Activated CD4-positive, CD25-positive, alpha-beta regulatory T cell treated with anti-CD3 and anti-CD28 coated beads, Interleukin-2, amount 50 U/mL, for 16 hours (primary cell): ENCODE data around the gene S100A3.
A peak's percentile ranks its signal among the peaks of the same experiment; 100 is the strongest.
"Not testable (repeated sequence)": the region's sequence is repeated elsewhere in the genome, so short reads cannot be mapped to it uniquely, and the experiment has no call there.

ENCODE experiments used
- DNase-seq: peaks from one replicate; pipeline ENCODE4 v3.0.0-alpha.2; 2020; ENCODE audit warnings: low read depth, low spot score

The S100A3 gene

DNA sequence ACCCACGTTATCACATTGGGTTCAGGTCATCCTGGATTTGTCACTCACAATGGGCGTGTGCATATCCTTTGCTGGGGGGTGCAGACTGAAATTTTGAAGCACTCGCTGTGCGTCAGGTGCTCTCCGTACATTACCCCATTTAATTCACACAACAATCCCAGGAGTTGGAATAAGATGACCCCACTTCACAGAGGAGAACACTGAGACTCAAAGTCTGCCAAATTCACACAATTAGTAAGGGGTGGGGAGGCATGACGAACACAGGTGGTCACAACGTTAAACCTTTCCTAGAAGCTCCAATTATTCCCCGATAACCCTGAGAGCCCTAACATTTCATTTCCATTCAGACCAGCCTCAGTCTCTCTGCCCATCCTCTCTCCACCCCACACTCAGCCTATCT is 20.4 kb upstream of the S100A3 start:
- no peak for DNase-seq

DNA sequence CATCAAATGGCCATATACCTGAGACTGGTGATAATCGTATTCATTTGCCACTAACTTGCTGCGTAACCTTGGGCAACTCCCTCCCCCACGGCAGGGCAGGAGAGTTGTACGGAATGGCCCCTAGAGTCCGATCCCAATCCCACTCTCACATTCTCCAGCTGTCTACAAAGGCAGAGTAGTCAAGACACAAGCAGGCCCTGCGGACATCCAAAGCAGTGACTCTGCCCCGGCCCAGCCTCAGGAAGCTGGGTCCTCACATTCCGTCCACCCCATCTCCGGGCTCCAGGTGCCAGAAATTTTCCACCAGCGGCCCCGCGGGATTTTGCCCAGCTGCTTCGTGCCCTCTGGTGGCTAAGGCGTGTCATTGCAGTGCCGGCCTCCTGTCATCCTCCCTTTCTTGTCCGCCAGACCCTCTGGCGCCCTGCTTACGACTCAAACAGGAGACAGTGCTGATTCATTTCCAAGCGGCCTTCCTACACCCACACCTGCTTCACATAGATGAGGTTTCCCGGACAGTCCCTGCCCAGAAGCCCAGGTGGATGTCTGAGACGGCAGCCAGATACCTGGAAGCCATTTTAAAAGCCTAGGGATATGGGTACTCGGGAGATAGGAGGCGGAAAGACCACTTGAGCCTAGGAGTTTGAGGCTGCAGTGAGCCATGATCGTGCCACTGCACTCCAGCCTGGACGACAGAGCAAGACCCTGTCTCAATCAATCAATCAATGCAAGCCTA is 19.5 kb upstream of the S100A3 start:
- DNase-seq, result peak; percentile 57

DNA sequence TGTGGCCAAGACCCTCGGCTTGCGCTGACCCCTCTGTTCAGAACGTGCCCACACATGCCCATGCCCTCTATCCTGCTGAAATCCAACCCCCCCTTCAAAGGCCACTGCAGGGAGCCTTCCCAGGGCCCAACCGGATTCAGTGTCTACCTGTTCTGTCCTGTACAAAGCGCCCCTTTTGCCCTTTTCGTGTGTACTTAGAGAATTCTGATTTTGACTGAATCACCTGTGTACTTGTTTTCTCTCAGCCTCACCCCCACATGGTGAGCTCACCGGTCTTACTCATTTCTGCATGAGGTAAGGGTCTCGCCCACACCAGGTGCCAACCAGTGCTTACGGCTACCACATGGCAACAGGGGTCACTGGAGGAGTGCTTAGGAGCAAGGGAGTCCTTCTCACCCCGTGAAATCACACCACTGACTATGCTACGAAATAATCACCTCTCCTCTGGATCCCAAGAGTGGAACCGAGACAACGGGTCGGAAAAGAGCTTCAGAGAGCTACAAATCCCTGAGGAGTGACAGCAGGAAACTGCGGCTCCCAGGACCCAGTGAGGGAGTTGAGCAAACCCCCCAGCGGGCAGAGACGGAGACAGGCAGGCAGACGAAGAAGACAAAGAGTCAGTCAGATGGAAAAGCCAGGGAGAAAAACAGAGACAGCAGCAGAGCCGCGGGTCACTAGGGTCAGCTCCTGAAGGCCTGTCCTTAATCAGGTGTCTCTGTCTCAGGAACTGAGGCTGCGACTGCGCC is 18.7 kb upstream of the S100A3 start:
- no peak for DNase-seq

DNA sequence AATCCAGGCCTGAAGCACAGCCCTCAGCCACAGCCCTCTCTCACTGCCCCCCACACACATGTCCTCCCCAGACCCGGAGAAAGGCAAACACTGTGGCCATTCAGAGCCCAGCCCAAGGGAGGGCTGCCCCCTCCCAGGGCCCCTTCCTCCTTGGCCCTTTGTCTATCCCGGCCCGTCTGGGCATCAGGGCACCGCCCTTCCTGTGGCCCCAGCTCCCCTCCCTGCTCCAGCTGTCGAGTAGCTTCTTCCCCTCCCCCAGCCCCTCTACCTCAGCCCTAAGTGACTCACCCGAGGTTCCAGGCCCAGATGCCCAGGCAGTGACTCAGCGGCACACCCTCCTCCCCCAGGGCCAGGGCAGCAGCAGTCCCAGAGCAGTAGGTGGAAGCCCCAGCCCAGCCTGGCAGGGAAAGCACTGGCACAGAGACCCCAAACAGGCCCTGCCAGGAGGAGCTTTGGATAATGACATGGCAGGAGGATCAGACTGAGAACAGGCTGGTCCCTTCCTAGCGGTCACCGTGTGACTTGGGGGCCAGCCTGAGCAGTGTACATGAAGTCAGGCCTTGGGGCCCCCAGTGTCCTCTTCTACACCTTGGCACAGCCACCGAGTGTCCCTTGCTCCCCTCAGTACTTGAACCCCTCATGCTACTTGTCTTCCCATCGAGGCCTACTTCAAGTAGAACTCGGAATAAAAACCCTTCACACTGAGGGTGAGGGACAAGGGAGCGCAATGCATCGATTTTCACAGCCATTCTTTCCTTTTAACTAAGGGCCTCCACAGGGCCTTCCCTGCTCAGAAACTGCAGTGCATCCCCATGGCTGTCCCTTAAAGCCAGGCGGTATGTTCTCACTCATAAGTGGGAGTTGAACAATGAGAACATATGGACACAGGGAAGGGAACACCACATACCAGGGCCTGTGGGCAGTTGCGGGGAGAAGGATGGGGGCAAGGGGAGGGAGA is 17.6 kb upstream of the S100A3 start:
- peak; percentile 52 for DNase-seq

DNA sequence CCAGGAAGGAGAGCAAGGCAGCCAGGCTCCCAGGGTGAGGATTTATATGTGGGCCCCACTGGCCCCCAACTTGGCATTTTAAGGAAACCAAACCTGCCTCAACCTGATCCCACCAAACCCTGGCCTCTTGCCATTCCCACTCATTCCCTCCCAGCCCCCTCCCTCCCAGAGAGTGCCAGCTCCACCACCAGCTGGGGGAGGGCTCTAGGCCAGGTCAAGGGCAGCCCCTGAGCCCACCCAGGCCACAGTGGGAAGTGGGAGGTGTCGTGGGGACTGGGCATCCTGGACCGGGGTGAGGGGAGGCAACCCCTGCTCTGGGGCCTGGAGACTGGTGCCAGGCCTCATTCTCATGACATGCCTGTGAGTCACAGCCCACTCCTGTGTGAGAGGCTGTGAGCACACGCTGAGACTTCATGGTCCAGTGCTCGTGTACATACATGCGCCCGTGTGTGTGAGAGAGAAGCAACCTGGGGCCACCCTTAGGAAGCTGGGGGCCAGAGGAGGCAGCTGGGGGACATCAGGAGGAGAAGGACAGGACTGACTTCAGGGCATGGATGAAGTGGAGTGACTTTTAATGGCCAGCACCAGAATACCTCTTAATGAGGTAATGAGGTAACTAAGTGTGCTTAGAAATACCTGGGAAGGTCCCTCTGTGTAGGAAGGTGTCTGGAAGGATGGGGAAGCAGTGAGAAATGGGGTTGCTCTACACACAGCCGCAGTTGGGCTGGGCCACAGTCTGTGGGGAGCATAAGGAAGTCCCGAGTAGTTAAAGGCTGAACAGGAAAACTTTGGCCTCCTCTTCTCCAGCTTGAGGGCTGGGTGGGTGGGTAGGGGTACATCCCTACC is 16.7 kb upstream of the S100A3 start, which contains the start of gene S100A2:
Gene S100A2 (minus strand): TSS at position 316 of the 846 bp plus-strand sequence. CDS start 1,967 bp downstream, outside the sequence.
- DNase-seq, result no peak

DNA sequence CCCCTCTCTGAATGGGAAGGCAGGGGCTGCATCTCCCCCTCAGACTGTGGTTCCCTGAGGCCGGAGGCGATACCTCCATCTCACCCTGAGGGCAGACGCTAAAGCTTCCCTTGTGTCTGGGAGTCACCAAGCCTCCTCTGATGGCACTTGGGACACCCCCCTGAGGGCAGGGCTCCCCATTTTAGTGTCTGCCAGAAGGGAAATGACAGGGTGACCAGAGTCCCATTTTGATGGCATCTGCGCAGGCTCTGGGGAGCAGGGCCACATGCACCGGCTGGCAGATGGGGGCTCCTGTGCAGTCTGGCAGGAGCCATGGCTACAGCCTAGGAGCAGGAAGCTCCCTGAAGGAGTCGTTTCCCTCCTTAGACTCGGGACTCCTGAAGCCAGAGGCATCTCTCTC is 14.9 kb upstream of the S100A3 start:
- no peak for DNase-seq

DNA sequence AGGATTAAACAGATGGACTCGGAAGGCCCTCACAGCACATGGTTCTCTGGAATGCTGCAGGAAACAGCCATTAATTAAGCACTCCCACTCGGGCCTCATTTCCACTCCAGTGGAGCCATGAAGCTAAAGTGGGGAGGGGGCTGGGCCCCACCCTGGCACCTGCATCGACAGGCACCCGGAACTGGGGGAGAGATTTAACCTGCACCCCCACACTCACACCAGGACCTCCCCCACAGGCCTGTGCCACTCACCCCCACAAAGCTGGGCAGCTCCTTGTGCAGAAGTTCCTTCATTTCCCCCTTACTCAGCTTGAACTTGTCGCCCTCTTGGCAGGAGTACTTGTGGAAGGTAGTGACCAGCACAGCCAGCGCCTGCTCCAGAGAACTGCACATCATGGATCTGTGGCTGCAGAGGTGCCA is 14.4 kb upstream of the S100A3 start:
- DNase-seq, result no peak

DNA sequence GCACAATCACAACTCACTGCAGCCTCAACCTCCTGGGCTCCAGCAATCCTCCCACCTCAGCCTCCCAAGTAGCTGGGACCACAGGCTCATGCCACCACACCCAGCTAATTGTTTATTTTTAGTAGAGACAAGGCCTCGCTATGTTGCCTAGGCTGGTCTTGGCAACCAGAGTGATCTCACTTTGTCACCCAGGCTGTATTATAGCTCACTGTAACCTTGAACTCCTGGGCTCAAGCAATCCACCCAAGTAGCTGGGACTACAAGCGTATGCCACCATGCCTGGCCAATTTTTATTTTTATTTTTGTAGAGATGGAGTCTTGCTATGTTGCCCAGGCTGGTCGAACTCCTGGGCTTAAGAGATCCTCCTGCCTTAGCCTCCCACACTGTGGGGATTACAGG is 13.0 kb upstream of the S100A3 start:
- DNase-seq, result not testable (repeated sequence)

DNA sequence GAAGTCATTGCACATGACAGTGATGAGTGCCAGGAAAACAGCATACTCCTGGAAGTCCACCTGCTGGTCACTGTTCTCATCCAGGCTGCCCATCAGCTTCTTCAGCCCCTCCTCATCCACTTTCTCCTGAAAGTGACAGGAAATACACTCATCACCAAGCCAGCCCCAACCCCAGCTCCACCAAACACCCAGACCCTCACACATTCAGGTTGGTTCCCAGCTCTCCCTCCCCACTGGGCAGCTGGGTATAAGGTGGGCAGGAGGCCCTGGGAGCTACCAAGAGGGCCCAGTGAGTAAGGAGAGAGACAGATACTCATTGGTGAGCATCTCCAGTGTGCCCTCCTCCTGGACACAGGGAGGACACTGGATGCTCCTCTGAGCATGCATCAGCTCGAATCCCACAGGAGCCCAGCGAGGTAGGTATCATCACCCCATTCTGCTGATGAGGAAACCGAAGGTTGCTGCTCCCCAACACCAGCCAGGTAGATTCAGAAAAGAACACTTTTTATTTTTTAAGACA is 12.5 kb upstream of the S100A3 start:
- DNase-seq, result no peak

DNA sequence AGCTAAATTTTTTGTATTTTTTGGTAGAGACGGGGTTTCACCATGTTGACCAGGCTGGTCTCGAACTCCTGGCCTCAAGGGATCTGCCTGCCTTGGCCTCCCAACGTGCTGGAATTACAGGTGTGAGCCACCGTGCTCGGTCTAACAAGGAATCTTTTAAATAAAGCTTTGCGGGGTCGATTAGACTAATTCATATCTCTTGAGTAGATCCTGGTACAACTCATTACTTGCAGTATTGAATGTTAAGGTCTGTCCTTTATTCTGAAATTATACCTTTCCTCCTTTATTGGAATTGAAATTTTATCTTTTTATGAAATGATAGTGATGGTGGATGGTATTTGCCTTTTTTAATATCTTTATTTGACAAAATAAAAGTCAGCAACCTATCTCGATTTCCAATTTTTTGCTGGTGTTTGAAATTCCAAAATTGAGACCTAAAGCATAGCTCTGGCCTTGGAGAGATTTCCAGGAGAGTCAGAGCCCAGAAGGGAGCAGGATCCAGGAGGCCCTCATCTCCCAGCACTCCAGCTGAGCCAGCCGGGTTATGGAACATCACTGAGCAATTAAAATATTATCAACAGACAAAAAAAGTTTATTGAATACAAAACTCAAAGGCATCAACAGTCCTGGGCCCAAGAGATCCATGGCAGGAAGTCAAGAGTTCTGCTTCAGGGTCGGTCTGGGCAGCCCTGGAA is 11.9 kb upstream of the S100A3 start:
- DNase-seq, result no peak

DNA sequence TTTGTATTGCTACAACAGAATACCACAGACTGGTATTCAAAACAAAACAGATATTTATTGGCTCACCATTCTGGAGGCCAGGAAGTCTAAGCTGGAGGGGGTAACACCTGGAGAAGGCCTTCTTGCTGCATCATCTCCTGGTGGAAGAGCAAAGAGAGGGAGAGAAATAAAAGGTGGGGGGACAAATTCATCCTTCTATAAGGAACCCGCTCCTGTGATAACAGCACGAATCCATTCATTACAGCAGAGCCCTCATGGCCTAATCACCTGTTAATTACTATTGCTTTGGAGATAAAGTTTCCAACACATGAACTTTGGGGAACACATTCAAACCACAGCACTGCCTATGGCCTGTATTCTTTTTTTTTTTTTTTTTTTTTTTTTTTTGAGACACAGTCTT is 11.2 kb upstream of the S100A3 start:
- no peak for DNase-seq

DNA sequence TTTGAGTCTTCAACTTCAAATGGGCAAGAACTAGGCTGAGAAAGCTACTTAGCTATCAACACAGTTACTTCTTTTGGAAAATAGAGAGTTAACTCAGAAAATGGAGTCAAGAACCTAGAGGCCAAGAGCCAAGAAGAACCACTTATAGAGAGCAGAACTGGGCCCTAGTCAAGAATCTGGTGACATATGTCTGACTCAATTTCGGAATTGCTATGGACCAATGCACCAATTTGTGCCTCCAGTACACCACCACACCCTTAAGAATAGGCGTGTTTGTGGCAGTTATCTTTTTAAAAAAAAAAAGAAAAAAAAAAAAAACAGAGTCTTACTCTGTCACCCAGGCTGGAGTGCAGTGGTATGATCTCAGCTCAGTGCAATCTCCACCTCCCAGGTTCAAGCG is 8.8 kb upstream of the S100A3 start:
- no peak for DNase-seq

DNA sequence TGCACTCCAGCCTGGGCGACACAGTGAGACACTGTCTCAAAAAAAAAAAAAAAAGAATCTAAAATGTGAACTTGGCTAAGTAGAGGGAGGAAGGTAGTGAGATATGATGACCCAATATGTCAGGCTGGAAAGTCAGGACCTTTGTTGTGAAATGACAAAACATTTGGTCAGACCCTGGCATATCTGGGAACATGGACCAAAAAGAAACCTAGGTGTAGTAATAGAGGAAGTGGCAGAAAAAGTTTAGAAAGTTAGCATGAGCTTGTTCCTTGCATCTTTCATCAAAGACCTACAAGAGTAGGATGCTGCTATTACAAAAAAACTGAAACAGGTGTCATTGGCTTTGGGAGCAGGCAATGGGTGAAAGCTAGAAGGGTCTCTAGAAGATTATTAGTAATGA is 7.3 kb upstream of the S100A3 start:
- no peak for DNase-seq

DNA sequence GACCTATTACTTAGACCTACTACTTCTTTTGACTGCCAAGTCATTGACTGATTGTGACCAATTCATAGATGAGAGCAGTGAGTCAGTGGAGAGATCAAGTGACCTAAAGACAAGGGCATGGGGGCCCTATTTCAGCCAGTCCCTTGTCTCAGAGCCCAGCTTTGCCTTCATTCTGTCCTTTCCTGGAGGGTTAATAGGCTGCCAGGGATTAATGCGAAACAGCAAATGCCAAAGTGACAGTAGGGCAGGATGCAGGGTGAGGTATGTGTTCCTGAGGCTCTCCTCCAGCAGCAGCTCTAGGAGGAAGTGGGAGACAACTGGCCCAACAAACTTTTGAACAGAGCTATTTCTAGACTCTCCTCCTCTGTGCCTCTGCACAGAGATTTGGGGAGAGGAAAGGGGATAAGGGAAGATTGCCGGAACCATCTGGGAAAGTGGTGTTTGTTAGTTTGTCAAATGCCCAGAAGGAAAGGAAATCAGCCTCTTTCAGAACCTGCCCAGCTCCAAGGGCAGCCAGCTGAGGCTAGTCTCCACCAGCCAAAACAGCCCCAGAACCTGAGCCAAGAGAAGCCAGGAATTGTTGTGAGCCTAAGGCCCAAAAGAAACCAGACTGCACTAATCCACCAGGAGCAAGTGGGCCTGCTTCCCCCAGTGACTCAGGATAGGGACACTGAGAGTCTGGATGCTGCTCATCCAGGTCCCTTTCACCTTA is 4.9 kb upstream of the S100A3 start:
- no peak for DNase-seq

DNA sequence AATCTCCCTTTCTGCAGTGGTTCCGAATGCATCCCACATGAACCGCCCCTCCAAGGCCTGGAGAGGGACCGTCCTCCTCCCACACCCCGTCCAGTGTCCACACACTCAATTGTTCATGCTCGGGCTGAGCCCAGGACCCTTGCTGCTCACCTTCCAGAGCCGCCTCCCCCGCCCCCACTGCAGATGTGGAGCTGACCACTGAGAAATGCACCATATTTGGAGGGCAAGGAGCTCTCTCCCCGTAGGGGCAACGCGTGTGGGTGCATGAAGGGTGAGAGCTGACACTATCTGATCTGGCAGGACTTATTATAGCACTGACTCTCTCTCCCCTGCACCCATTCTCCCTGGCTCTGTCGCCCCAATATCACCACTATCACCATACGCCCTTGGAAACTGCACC is 4.0 kb upstream of the S100A3 start:
- no peak for DNase-seq

DNA sequence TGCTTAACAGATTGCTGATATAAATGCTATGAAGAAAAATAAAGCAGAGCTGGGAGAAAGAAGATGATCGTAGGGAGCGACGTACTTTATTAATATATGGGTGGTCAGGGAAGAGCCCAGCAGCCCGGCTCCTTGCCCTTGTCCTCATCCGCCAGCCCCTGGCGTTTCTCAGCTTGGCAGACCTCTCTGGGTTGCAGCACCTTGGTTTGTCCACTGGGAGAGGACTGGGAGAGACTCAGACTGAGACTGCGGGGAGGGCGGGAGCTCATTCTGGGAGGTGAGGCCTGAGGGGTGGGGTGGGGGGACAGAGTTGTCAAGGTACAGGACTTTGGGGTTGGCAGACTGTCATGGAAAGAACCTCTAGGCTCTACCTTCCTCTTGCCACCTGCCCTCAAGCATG is 3.3 kb upstream of the S100A3 start:
- no peak for DNase-seq

DNA sequence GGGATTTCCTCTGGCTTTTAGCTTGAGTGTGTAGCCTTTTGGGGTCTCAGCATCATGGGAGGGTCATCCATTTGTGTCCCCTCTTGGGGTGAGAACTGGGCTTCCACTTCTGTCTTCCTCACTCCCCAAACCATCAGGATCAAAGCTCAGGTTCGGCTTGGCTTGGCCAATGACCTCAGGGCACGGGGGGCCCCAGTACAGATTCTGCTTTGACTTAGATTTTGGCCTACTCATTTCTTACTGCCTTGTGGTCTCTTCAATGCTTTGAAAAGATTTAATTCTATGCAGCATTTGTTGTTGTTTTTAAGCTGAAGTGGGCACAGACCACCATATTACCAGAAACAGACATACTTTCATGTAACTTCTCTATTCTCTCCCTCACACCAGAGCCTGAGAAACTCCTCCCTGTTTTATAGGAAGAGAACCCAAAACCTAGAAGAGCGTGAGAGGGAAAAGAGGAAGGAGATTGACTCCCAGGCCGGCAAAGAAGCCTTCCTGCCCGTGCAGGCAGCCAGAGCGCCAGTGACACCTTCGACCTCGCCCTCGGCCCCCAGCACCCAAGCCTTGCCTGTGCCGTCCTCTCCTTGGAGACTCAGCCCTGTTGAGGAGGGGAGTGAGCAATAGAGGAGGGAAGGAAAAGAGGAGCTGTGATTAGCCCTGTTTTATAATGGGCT is 1.9 kb upstream of the S100A3 start:
- DNase-seq, result no peak

DNA sequence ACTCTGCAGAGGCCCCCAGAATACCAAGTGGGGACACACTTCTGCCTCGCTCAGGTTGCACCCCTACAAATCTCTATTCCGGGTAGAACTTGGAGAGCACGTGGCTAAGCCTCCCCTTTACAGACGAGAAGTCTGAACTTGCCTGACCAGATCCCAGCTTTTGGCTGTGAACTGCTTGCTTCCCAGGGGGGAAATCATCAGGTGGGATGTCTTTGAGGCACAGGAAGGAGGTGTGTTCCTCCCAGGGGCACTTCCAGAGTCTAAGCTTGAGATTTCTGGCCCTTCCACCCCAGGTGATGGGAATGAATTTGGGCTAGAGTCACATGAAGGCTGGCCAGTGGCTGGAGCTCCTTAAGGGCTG is 1.3 kb upstream of the S100A3 start:
- no peak for DNase-seq

DNA sequence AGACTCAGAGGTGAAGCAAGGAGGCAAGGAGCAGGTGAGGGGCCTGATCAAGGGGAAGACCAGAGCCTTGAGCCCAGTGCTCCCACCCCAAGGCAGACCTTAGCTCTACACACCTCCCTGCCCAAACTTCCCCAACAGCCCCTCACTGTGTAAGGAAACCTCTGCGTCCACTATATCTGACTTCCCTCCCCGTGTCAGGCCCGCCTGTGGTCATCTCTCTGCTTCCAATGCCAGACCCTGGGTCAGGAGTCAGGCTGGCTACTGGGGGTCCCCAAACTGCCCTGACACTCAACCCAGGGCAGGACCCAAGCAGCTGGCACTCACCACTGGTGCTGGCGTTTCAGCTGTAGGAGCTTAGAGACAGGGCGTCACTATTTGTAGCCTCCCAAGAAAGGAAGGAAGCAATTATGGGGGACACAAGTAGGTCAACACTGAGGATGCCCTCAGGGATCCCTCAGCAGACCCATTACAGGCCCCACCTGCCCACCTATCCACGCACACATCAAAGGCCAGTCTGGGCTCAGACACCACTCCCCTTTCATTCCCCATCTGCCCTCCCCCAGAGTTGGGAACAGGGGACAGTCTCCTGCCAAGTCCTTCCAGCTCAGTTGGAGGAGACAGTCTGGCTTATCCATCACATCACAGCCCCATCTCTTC is 811 bp upstream of the S100A3 start:
- DNase-seq, result no peak
